ENCODE measurements around the gene GNG8.

The GNG8 gene

GRCh38 chr19:46635920-46636761 is at the start of gene GNG8:
TSS of gene GNG8 (minus strand) at chr19:46636202. CDS start at chr19:46634682, 1,520 bp downstream.
- H3K27me3 Mint-ChIP-seq (ENCODE audit: low read depth) = peaks cover 6% of the 10 kb centered on the region

GRCh38 chr19:46685189-46685588 is 49.2 kb upstream of the GNG8 start:
- no peak overlapping the region for H3K27ac Mint-ChIP-seq
- H3K36me3 Mint-ChIP-seq (ENCODE audit: low read depth) = peaks cover 19% of the 10 kb centered on the region
- no peaks in the 10 kb centered on the region for H3K9me3 Mint-ChIP-seq
- no peaks in the 10 kb centered on the region for H3K4me1 Mint-ChIP-seq (ENCODE audit: low read depth)
- no peaks in the 10 kb centered on the region for H3K27me3 Mint-ChIP-seq (ENCODE audit: low read depth)
- H3K4me3 Mint-ChIP-seq = no peak overlapping the region

More at GRCh38 chr19:46635920-46636761, at the start of gene GNG8:
- H3K36me3 Mint-ChIP-seq (ENCODE audit: low read depth) = no peaks in the 10 kb centered on the region
- peaks cover 17% of the 10 kb centered on the region for H3K4me1 Mint-ChIP-seq (ENCODE audit: low read depth)
- H3K27ac Mint-ChIP-seq = peak within 1 kb of the TSS; percentile 43
- no peaks in the 10 kb centered on the region for H3K9me3 Mint-ChIP-seq
- peak within 1 kb of the TSS; percentile 64 for H3K4me3 Mint-ChIP-seq

GRCh38 chr19:46678110-46678732 is 42.2 kb upstream of the GNG8 start:
- Mint-ChIP-seq H3K4me1 (ENCODE audit: low read depth) (peaks cover 10% of the 10 kb centered on the region), H3K27ac (no peak overlapping the region), H3K4me3 (no peak overlapping the region), H3K36me3 (ENCODE audit: low read depth) (peaks cover 51% of the 10 kb centered on the region), H3K27me3 (ENCODE audit: low read depth) (no peaks in the 10 kb centered on the region), H3K9me3 (no peaks in the 10 kb centered on the region)

- Mint-ChIP-seq H3K27me3 (ENCODE audit: low read depth) (no peaks in the 10 kb centered on the region), H3K27ac (no peak overlapping the region), H3K4me1 (ENCODE audit: low read depth) (peaks cover 10% of the 10 kb centered on the region), H3K9me3 (no peaks in the 10 kb centered on the region), H3K36me3 (ENCODE audit: low read depth) (peaks cover 61% of the 10 kb centered on the region), H3K4me3 (no peak overlapping the region)
Observed at GRCh38 chr19:46674416-46675178, 38.6 kb upstream of the GNG8 start.

GRCh38 chr19:46670813-46671212 is 34.8 kb upstream of the GNG8 start:
- H3K9me3 Mint-ChIP-seq = no peaks in the 10 kb centered on the region
- H3K27ac Mint-ChIP-seq = no peak overlapping the region
- H3K4me1 Mint-ChIP-seq (ENCODE audit: low read depth) = no peaks in the 10 kb centered on the region
- H3K27me3 Mint-ChIP-seq (ENCODE audit: low read depth) = no peaks in the 10 kb centered on the region
- peaks cover 39% of the 10 kb centered on the region for H3K36me3 Mint-ChIP-seq (ENCODE audit: low read depth)
- no peak overlapping the region for H3K4me3 Mint-ChIP-seq

GRCh38 chr19:46668662-46669061 is 32.7 kb upstream of the GNG8 start:
- Mint-ChIP-seq H3K4me3 (no peak overlapping the region), H3K36me3 (ENCODE audit: low read depth) (peaks cover 20% of the 10 kb centered on the region), H3K9me3 (no peaks in the 10 kb centered on the region), H3K27ac (no peak overlapping the region), H3K27me3 (ENCODE audit: low read depth) (peaks cover 5% of the 10 kb centered on the region), H3K4me1 (ENCODE audit: low read depth) (no peaks in the 10 kb centered on the region)

- H3K36me3 Mint-ChIP-seq (ENCODE audit: low read depth) = no peaks in the 10 kb centered on the region
- no peak overlapping the region for H3K4me3 Mint-ChIP-seq
- H3K9me3 Mint-ChIP-seq = no peaks in the 10 kb centered on the region
- H3K27ac Mint-ChIP-seq = no peak overlapping the region
- H3K27me3 Mint-ChIP-seq (ENCODE audit: low read depth) = peaks cover 14% of the 10 kb centered on the region
- H3K4me1 Mint-ChIP-seq (ENCODE audit: low read depth) = peaks cover 8% of the 10 kb centered on the region
Observed at GRCh38 chr19:46665072-46665471, 29.1 kb upstream of the GNG8 start.

- peak overlapping the region; percentile 86 for H3K27ac Mint-ChIP-seq
- H3K4me1 Mint-ChIP-seq (ENCODE audit: low read depth) = peaks cover 11% of the 10 kb centered on the region
- peak overlapping the region; percentile 79 for H3K4me3 Mint-ChIP-seq
- no peaks in the 10 kb centered on the region for H3K9me3 Mint-ChIP-seq
- H3K36me3 Mint-ChIP-seq (ENCODE audit: low read depth) = no peaks in the 10 kb centered on the region
- H3K27me3 Mint-ChIP-seq (ENCODE audit: low read depth) = peaks cover 33% of the 10 kb centered on the region
Observed at GRCh38 chr19:46661735-46662592, 26.0 kb upstream of the GNG8 start.

- H3K9me3 Mint-ChIP-seq = no peaks in the 10 kb centered on the region
Observed at GRCh38 chr19:46661020-46661731, 25.2 kb upstream of the GNG8 start, which contains the start of gene DACT3. TSS of gene DACT3 (minus strand) at chr19:46661182. CDS start at chr19:46661064, 118 bp downstream.

GRCh38 chr19:46660551-46661019 is 24.6 kb upstream of the GNG8 start:
- Mint-ChIP-seq H3K9me3 (no peaks in the 10 kb centered on the region), H3K4me1 (ENCODE audit: low read depth) (peaks cover 11% of the 10 kb centered on the region), H3K27ac (no peak overlapping the region), H3K4me3 (peak overlapping the region; percentile 46), H3K27me3 (ENCODE audit: low read depth) (peaks cover 39% of the 10 kb centered on the region), H3K36me3 (ENCODE audit: low read depth) (no peaks in the 10 kb centered on the region)

More at GRCh38 chr19:46661020-46661731, 25.2 kb upstream of the GNG8 start, which contains the start of gene DACT3:
- Mint-ChIP-seq H3K36me3 (ENCODE audit: low read depth) (no peaks in the 10 kb centered on the region), H3K27me3 (ENCODE audit: low read depth) (peaks cover 39% of the 10 kb centered on the region), H3K4me1 (ENCODE audit: low read depth) (peaks cover 11% of the 10 kb centered on the region), H3K4me3 (peak within 1 kb of the TSS; percentile 79), H3K27ac (peak within 1 kb of the TSS; percentile 86)

- peak overlapping the region; percentile 13 for H3K27ac Mint-ChIP-seq
- peaks cover 41% of the 10 kb centered on the region for H3K27me3 Mint-ChIP-seq (ENCODE audit: low read depth)
- peak overlapping the region; percentile 71 for H3K4me3 Mint-ChIP-seq
- peaks cover 11% of the 10 kb centered on the region for H3K4me1 Mint-ChIP-seq (ENCODE audit: low read depth)
- H3K36me3 Mint-ChIP-seq (ENCODE audit: low read depth) = no peaks in the 10 kb centered on the region
- no peaks in the 10 kb centered on the region for H3K9me3 Mint-ChIP-seq
Observed at GRCh38 chr19:46660008-46660517, 24.1 kb upstream of the GNG8 start.

GRCh38 chr19:46659151-46660007 is 23.4 kb upstream of the GNG8 start:
- H3K9me3 Mint-ChIP-seq = no peaks in the 10 kb centered on the region
- peak overlapping the region; percentile 71 for H3K4me3 Mint-ChIP-seq
- peak overlapping the region; percentile 13 for H3K27ac Mint-ChIP-seq
- no peaks in the 10 kb centered on the region for H3K36me3 Mint-ChIP-seq (ENCODE audit: low read depth)
- H3K27me3 Mint-ChIP-seq (ENCODE audit: low read depth) = peaks cover 44% of the 10 kb centered on the region
- peaks cover 11% of the 10 kb centered on the region for H3K4me1 Mint-ChIP-seq (ENCODE audit: low read depth)

Measured in T-helper 1 cell treated with Interleukin-12 subunit alpha and Interleukin-12 subunit beta and Interleukin-4 antibody, amounts not matched to agents 30 μg/mL and 1 μg/mL, for 36 hours (primary cell).